GM19397 (cell line): Measurements from ENCODE around the gene UHRF2.
"Not testable (repeated sequence)": the region's sequence is repeated elsewhere in the genome, so short reads cannot be mapped to it uniquely, and the experiment has no call there.

Experiments used
- ATAC-seq: cut with Tn5 transposase; IDR thresholded peaks from one replicate; pipeline ENCODE4 v1.9.1; 2021; ENCODE audit warnings: mild to moderate bottlenecking, moderate library complexity; ENCODE audit not compliant: unreplicated experiment

UHRF2 gene

GRCh38 chr9:6428940-6429889, 16.2 kb downstream of the UHRF2 start:
- peak; percentile 94 for ATAC-seq

- no peak for ATAC-seq
Measured at GRCh38 chr9:6431038-6431437, 18.0 kb downstream of the UHRF2 start.

GRCh38 chr9:6433410-6433809, 20.4 kb downstream of the UHRF2 start:
- ATAC-seq: no peak

GRCh38 chr9:6439051-6439703, 26.2 kb downstream of the UHRF2 start:
- no peak for ATAC-seq

- no peak for ATAC-seq
Measured at GRCh38 chr9:6440405-6440804, 27.4 kb downstream of the UHRF2 start.

- ATAC-seq: no peak
Measured at GRCh38 chr9:6441269-6441668, 28.3 kb downstream of the UHRF2 start.

GRCh38 chr9:6443661-6444060, 30.7 kb downstream of the UHRF2 start:
- ATAC-seq: no peak

- no peak for ATAC-seq
Measured at GRCh38 chr9:6444128-6444527, 31.1 kb downstream of the UHRF2 start.

GRCh38 chr9:6449086-6449485, 36.1 kb downstream of the UHRF2 start:
- no peak for ATAC-seq

GRCh38 chr9:6449645-6450044, 36.6 kb downstream of the UHRF2 start:
- ATAC-seq: no peak

- no peak for ATAC-seq
Measured at GRCh38 chr9:6450641-6451375, 37.8 kb downstream of the UHRF2 start.

GRCh38 chr9:6455292-6455691, 42.3 kb downstream of the UHRF2 start:
- ATAC-seq: not testable (repeated sequence)

GRCh38 chr9:6458704-6459103, 45.7 kb downstream of the UHRF2 start:
- not testable (repeated sequence) for ATAC-seq

- ATAC-seq: no peak
Measured at GRCh38 chr9:6459718-6460117, 46.7 kb downstream of the UHRF2 start.

- ATAC-seq: no peak
Measured at GRCh38 chr9:6460189-6460768, 47.3 kb downstream of the UHRF2 start.

- ATAC-seq: no peak
Measured at GRCh38 chr9:6461619-6462018, 48.6 kb downstream of the UHRF2 start.

- no peak for ATAC-seq
Measured at GRCh38 chr9:6467006-6467625, 54.1 kb downstream of the UHRF2 start.

GRCh38 chr9:6471231-6471850, 58.3 kb downstream of the UHRF2 start:
- ATAC-seq: no peak

GRCh38 chr9:6473151-6473550, 60.2 kb downstream of the UHRF2 start:
- ATAC-seq: no peak

GRCh38 chr9:6479959-6480358, 67.0 kb downstream of the UHRF2 start:
- ATAC-seq: no peak
